Measurements from ENCODE around the gene ZFHX3. TPM values are rescaled to one million over a fixed set of nuclear protein-coding genes. Genes with fewer than 3 reads are reported as not detected.

ZFHX3 gene
- total and polyA plus RNA-seq, 9 of the 15 experiments (the other 6 are each of a cell fraction or from before 2014, with no cell fraction given): 0.01 to 0.23 (median 0.06) TPM; not detected in 4

- TF ChIP-seq ZFP36 (IDR thresholded peaks at IDR 0.05; ENCODE audit: low read depth, low read length, partially characterized antibody): no peak
These were observed 251.7 kb downstream of the ZFHX3 start (continued) for GRCh38 chr16:72796222-72796621.

GRCh38 chr16:72794986-72795385 is 252.9 kb downstream of the ZFHX3 start:
- no peaks in the 10 kb centered on the region for H3K36me3 ChIP-seq (ENCODE audit: control insufficient read depth, insufficient read depth, low read length)
- FAIRE-seq (no peak), DNase-seq (ENCODE audit: extremely low read depth in 1 of 4, low spot score in 3 of 4) (no peak), ATAC-seq (no peak)
- H3K4me3 ChIP-seq: no peak overlapping the region
- intact Hi-C loops (cut with micrococcal nuclease): no loop called here
- H2AFZ ChIP-seq (ENCODE audit: low read depth, low read length): no peak overlapping the region
- no peaks in the 10 kb centered on the region for H4K20me1 ChIP-seq (replicated peaks; ENCODE audit: control insufficient read depth, insufficient read depth, low read length)
- BruUV-seq (replicated peaks): no TSS peak
- H3K79me2 ChIP-seq (ENCODE audit: control insufficient read depth, insufficient read depth, low read length): no peaks in the 10 kb centered on the region
- no peak overlapping the region for H3K27ac ChIP-seq (ENCODE audit: extremely low read depth, low read depth, low read length)
- no peak overlapping the region for H3K9ac ChIP-seq (ENCODE audit: insufficient read depth in 1 of 2, low read depth in 2 of 2, low read length in 2 of 2)
- no peaks in the 10 kb centered on the region for H3K9me1 ChIP-seq (ENCODE audit: control insufficient read depth, insufficient read depth, low read length)
- H3K4me1 ChIP-seq (replicated peaks in 1 of 2; ENCODE audit: control insufficient read depth in 2 of 2, insufficient read depth in 2 of 2, low read length in 2 of 2): no peaks in the 10 kb centered on the region; a peak in 2 of 5 replicates
- H3K4me2 ChIP-seq (ENCODE audit: insufficient read depth, low read length): no peak overlapping the region
- in situ Hi-C loops (cut with MboI): no loop called here
- ChIA-PET POLR2A (interaction anchor here (1.6 kb wide), 1 partner anchor 12 kb away, joined by 5 read pairs; no protein-coding TSS in a partner anchor), CTCF (ENCODE audit: low intra/inter-chr PET ratio) (no interaction called here)
- no peak for TF ChIP-seq ZFP91 (CRISPR knock-in tag; IDR thresholded peaks at IDR 0.05)
- H3K9me3 ChIP-seq (replicated peaks; ENCODE audit: control insufficient read depth, insufficient read depth, low read depth, low read length): no peaks in the 10 kb centered on the region
- H3K27me3 ChIP-seq (ENCODE audit: control insufficient read depth in 2 of 2, insufficient read depth in 2 of 2, low read length in 2 of 2): peaks cover 2 to 40% of the 10 kb centered on the region in 2 experiments; a peak in 3 of 5 replicates
- 21% methylated on average over 9 of the region's 9 CpGs for WGBS (ENCODE audit: insufficient coverage, low coverage, missing lambda C conversion rate)

Measured in K562 (cell line).